Testis (tissue), 2 donors: ENCODE data around the gene CATSPERE.

Source experiments
- CTCF ChIP-seq, 3 experiments: fragments of 450-650 bp in 2 of 3; fragments of 200-600 bp in 1 of 3; sonication (generic) in 1 of 3; IDR thresholded peaks; one replicate each; pipeline ENCODE4 v1.5.1; 2016 to 2019; ENCODE audit warnings: antibody characterized with exemption in 3 of 3, mild to moderate bottlenecking in 2 of 3, moderate library complexity in 1 of 3
- POLR2A ChIP-seq: fragments of 450-650 bp; IDR thresholded peaks from one replicate; pipeline ENCODE4 v1.6.1; 2017; ENCODE audit warnings: antibody characterized with exemption, mild to moderate bottlenecking, moderate library complexity

GRCh38 chr1:244536316-244536715, 75.2 kb downstream of the CATSPERE start:
- no peak for TF ChIP-seq CTCF (IDR thresholded peaks at IDR 0.05)
- no peak for TF ChIP-seq POLR2A
